ENCODE data around the gene DEK. TPM values are rescaled to one million over a fixed set of nuclear protein-coding genes. Genes with fewer than 3 reads are reported as not detected.

Gene DEK
- total RNA-seq, 1 donor from 2014 or later = 78.5 TPM

GRCh38 chr6:18260448-18261106, 3.8 kb downstream of the DEK start:
- no peaks in the 10 kb centered on the region for H3K27me3 ChIP-seq (ENCODE audit: low read depth)
- peaks cover 45% of the 10 kb centered on the region for H3K4me1 ChIP-seq
- TF ChIP-seq CTCF (IDR thresholded peaks at IDR 0.05) = no peak
- peaks cover 28% of the 10 kb centered on the region for H3K36me3 ChIP-seq
- DNase-seq (peak; percentile 49), ATAC-seq (peak in 1 of 2 donors; percentile 16)
- H3K4me3 ChIP-seq = no peak overlapping the region
- H3K9me3 ChIP-seq = no peaks in the 10 kb centered on the region
- peak overlapping the region; percentile 56 for H3K27ac ChIP-seq
- intact Hi-C loops (cut with DNase I) = no loop called here

- H3K4me3 ChIP-seq = no peak overlapping the region
- peaks cover 35% of the 10 kb centered on the region for H3K36me3 ChIP-seq
- ATAC-seq = no peak
- H3K4me1 ChIP-seq = peaks cover 41% of the 10 kb centered on the region
- H3K9me3 ChIP-seq = no peaks in the 10 kb centered on the region
- no peak for DNase-seq
- TF ChIP-seq CTCF (IDR thresholded peaks at IDR 0.05) = no peak
- intact Hi-C loops (cut with DNase I) = no loop called here
- H3K27me3 ChIP-seq (ENCODE audit: low read depth) = no peaks in the 10 kb centered on the region
- no peak overlapping the region for H3K27ac ChIP-seq
Observed at GRCh38 chr6:18259675-18260447, 4.5 kb downstream of the DEK start.

GRCh38 chr6:18254793-18255192, 9.5 kb downstream of the DEK start:
- H3K36me3 ChIP-seq = peaks cover 70% of the 10 kb centered on the region
- intact Hi-C loops (cut with DNase I) = no loop called here
- peaks cover 7% of the 10 kb centered on the region for H3K4me1 ChIP-seq
- no peaks in the 10 kb centered on the region for H3K9me3 ChIP-seq
- TF ChIP-seq CTCF (IDR thresholded peaks at IDR 0.05) = no peak
- no peak for ATAC-seq
- no peak overlapping the region for H3K4me3 ChIP-seq
- H3K27ac ChIP-seq = no peak overlapping the region
- H3K27me3 ChIP-seq (ENCODE audit: low read depth) = no peaks in the 10 kb centered on the region
- DNase-seq = no peak

GRCh38 chr6:18253635-18254034, 10.7 kb downstream of the DEK start:
- no peak for TF ChIP-seq CTCF (IDR thresholded peaks at IDR 0.05)
- no peak for ATAC-seq
- intact Hi-C loops (cut with DNase I) = no loop called here
- peaks cover 82% of the 10 kb centered on the region for H3K36me3 ChIP-seq
- no peaks in the 10 kb centered on the region for H3K27me3 ChIP-seq (ENCODE audit: low read depth)
- H3K9me3 ChIP-seq = no peaks in the 10 kb centered on the region
- no peak overlapping the region for H3K27ac ChIP-seq
- no peaks in the 10 kb centered on the region for H3K4me1 ChIP-seq
- DNase-seq = no peak
- no peak overlapping the region for H3K4me3 ChIP-seq

- TF ChIP-seq CTCF (IDR thresholded peaks at IDR 0.05) = no peak
- peaks cover 84% of the 10 kb centered on the region for H3K36me3 ChIP-seq
- H3K4me3 ChIP-seq = no peak overlapping the region
- no peaks in the 10 kb centered on the region for H3K9me3 ChIP-seq
- H3K27me3 ChIP-seq (ENCODE audit: low read depth) = no peaks in the 10 kb centered on the region
- H3K27ac ChIP-seq = no peak overlapping the region
- intact Hi-C loops (cut with DNase I) = no loop called here
- ATAC-seq (no peak), DNase-seq (no peak)
- H3K4me1 ChIP-seq = no peaks in the 10 kb centered on the region
Observed at GRCh38 chr6:18249271-18249670, 15.1 kb downstream of the DEK start.
